WTC11 (cell line): Measurements from ENCODE around the gene HES3. TPM values are rescaled to one million over a fixed set of nuclear protein-coding genes. Genes with fewer than 3 reads are reported as not detected.
A peak's percentile ranks its signal among the peaks of the same experiment; 100 is the strongest.

ENCODE experiments used
- ATAC-seq: fragments of 200-7000 bp; cut with Tn5 transposase; 2 replicates; pipeline ENCODE4 v1.10.0; 2021; ENCODE audit warnings: mild to moderate bottlenecking, moderate library complexity
- CTCF ChIA-PET: fragments of 300-600 bp; sonication (Branson Sonifier 250); formaldehyde crosslinking; loops from one replicate; lab custom pipeline; 2021; ENCODE audit warnings: antibody characterized with exemption; lab: Charles Lee
- POLR2A ChIA-PET: fragments of 350-600 bp; sonication (Branson Sonifier 250); formaldehyde crosslinking; loops from one replicate; lab custom pipeline; 2021; ENCODE audit warnings: antibody characterized with exemption; lab: Charles Lee
- DNase-seq: peaks from one replicate; pipeline ENCODE4 v3.0.0; 2021; ENCODE audit warnings: low spot score
- H3K27ac Mint-ChIP-seq: 2 replicates; pipeline ENCODE4 v1.8.0; 2021; ENCODE audit warnings: mixed read lengths
- H3K27me3 Mint-ChIP-seq: 2 replicates; pipeline ENCODE4 v1.8.0; 2021; ENCODE audit warnings: low read depth, mild to moderate bottlenecking, moderate library complexity, mixed read lengths
- H3K36me3 Mint-ChIP-seq: 2 replicates; pipeline ENCODE4 v1.8.0; 2021; ENCODE audit warnings: mixed read lengths
- H3K4me1 Mint-ChIP-seq: 2 replicates; pipeline ENCODE4 v1.8.0; 2022; ENCODE audit warnings: mixed read lengths
- H3K4me3 Mint-ChIP-seq: 2 replicates; pipeline ENCODE4 v1.8.0; 2021; ENCODE audit warnings: mild to moderate bottlenecking, moderate library complexity, mixed read lengths
- H3K9me3 Mint-ChIP-seq: 2 replicates; pipeline ENCODE4 v1.8.0; 2021; ENCODE audit warnings: mixed read lengths
- FOXP1 ChIP-seq: sonication (generic); formaldehyde crosslinking; IDR thresholded peaks from 2 replicates; pipeline ENCODE4 v1.8.0; 2022; ENCODE audit warnings: missing genetic modification reagents, mild to moderate bottlenecking, moderate library complexity, borderline replicate concordance
- MXD4 ChIP-seq: fragments of 250-450 bp; sonication (Bioruptor Pico); IDR thresholded peaks from 2 replicates; pipeline ENCODE4 v1.8.0; 2021; ENCODE audit warnings: mild to moderate bottlenecking, moderate library complexity, borderline replicate concordance
- MYBL2 ChIP-seq: sonication (generic); formaldehyde crosslinking; IDR thresholded peaks from 2 replicates; pipeline ENCODE4 v1.8.1; 2023; ENCODE audit warnings: mild to moderate bottlenecking, moderate library complexity, missing genetic modification reagents
- NR3C1 ChIP-seq: sonication (generic); formaldehyde crosslinking; conservative IDR thresholded peaks from 2 replicates; pipeline ENCODE4 v1.8.1; 2023; ENCODE audit warnings: low read depth, mild to moderate bottlenecking, missing genetic modification reagents
- ZNF232 ChIP-seq: sonication (generic); formaldehyde crosslinking; IDR thresholded peaks from 2 replicates; pipeline ENCODE4 v1.8.0; 2022; ENCODE audit warnings: mild to moderate bottlenecking, missing genetic modification reagents
- total RNA-seq: library from RNA; stranded (reverse); gene quantifications from 3 replicates; pipeline ENCODE4 v1.2.3, GENCODE V29; 2021
- TF ChIP-seq, protein P1 (sequence below): sonication (generic); formaldehyde crosslinking; IDR thresholded peaks from 2 replicates; pipeline ENCODE4 v1.8.1; 2023; ENCODE audit warnings: mild to moderate bottlenecking, missing genetic modification reagents
- TF ChIP-seq, protein P2 (sequence below): sonication (generic); formaldehyde crosslinking; IDR thresholded peaks from 2 replicates; pipeline ENCODE4 v1.8.0; 2022; ENCODE audit warnings: mild to moderate bottlenecking, missing genetic modification reagents
- TF ChIP-seq, protein P3 (sequence below): sonication (generic); formaldehyde crosslinking; IDR thresholded peaks from 2 replicates; pipeline ENCODE4 v1.8.1; 2023; ENCODE audit warnings: mild to moderate bottlenecking, missing genetic modification reagents, borderline replicate concordance
- TF ChIP-seq, protein P4 (sequence below): sonication (generic); formaldehyde crosslinking; IDR thresholded peaks from 2 replicates; pipeline ENCODE4 v1.8.1; 2022; ENCODE audit warnings: missing genetic modification reagents, borderline replicate concordance
- TF ChIP-seq, protein P5 (sequence below): sonication (generic); formaldehyde crosslinking; conservative IDR thresholded peaks from 2 replicates; pipeline ENCODE4 v1.8.1; 2022; ENCODE audit warnings: mild to moderate bottlenecking, missing genetic modification reagents
- TF ChIP-seq, protein P6 (sequence below): fragments of 250-450 bp; sonication (Bioruptor Pico); IDR thresholded peaks from 2 replicates; pipeline ENCODE4 v1.9.0; 2021; ENCODE audit warnings: mild to moderate bottlenecking
- TF ChIP-seq, protein P7 (sequence below): sonication (generic); formaldehyde crosslinking; IDR thresholded peaks from 2 replicates; pipeline ENCODE4 v1.8.1; 2023; ENCODE audit warnings: mild to moderate bottlenecking, missing genetic modification reagents
- TF ChIP-seq, protein P8 (sequence below): sonication (generic); formaldehyde crosslinking; IDR thresholded peaks from 2 replicates; pipeline ENCODE4 v1.8.0; 2022; ENCODE audit warnings: mild to moderate bottlenecking, missing genetic modification reagents
- TF ChIP-seq, protein P9 (sequence below): sonication (generic); formaldehyde crosslinking; IDR thresholded peaks from 2 replicates; pipeline ENCODE4 v1.8.0; 2022; ENCODE audit warnings: mild to moderate bottlenecking, missing genetic modification reagents

Gene HES3
- total RNA-seq, 1 experiment from 2014 or later: 74.7 TPM

DNA sequence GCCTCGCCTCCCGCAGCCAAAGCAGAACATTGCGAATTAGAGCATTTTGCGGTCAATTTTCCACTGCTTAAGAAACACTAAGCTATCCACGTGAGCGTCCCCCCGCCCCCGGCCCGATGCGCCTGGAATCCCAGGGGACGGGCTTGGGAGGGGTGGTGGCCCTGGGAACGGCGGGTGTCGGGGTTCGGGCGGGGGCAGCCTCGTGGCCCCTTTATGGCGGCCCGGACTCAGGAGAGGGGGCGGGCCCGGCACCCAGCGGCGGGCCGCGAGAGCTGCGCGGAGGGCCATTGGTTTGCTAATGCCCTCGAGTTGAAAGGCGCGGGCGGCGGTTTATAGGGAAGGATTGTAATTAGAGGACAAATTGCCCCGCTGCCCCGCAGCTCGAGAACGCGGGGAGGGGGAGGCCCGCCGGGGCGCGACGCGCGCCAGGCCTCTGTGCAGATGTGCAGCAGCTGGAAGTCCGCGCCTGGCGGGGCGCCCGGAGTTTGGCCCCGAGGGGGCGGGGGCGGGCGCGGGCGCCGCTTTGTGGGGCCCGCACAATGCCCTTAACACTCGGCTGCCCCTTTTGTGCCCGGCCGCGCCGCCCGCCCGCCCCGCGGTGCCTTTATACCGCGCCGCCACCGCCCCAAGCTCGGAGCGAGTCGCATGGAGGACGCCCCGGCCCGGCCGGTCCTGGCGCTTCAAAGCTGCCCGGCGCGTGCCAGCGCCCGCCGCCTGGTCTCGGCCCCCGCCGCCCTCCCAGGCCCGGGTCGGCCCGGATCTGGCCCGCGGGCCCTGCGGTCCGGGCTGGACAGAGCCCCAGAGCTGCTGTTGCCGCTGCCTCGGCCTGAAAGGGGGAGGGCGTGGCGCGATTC is 1.9 kb upstream of the HES3 start:
- H3K4me1 Mint-ChIP-seq: peaks cover 55% of the 10 kb centered on the region
- H3K36me3 Mint-ChIP-seq: no peaks in the 10 kb centered on the region
- H3K9me3 Mint-ChIP-seq: no peaks in the 10 kb centered on the region
- peak overlapping the region; percentile 58 for H3K4me3 Mint-ChIP-seq
- H3K27ac Mint-ChIP-seq: peak overlapping the region; percentile 88
- ChIA-PET POLR2A (interaction anchor here (0.8 to 1.3 kb wide), 2 partner anchors 37 to 55 kb away, joined by 4 read pairs; no protein-coding TSS in a partner anchor), CTCF (interaction anchor here (0.7 to 21.4 kb wide), 12 partner anchors 10 to 266 kb away, joined by 3 to 489 read pairs (median 4); partner anchors contain the start of genes HES2 and RNF207)
- DNase-seq (peak; percentile 82), ATAC-seq (peak; percentile 1; the same call in 1 of the 2 replicates)
- H3K27me3 Mint-ChIP-seq: peaks cover 13% of the 10 kb centered on the region
- TF ChIP-seq MYBL2 (CRISPR knock-in tag): peak; percentile 69; the same call in 1 of the 2 replicates
- TF ChIP-seq, protein P1, sequence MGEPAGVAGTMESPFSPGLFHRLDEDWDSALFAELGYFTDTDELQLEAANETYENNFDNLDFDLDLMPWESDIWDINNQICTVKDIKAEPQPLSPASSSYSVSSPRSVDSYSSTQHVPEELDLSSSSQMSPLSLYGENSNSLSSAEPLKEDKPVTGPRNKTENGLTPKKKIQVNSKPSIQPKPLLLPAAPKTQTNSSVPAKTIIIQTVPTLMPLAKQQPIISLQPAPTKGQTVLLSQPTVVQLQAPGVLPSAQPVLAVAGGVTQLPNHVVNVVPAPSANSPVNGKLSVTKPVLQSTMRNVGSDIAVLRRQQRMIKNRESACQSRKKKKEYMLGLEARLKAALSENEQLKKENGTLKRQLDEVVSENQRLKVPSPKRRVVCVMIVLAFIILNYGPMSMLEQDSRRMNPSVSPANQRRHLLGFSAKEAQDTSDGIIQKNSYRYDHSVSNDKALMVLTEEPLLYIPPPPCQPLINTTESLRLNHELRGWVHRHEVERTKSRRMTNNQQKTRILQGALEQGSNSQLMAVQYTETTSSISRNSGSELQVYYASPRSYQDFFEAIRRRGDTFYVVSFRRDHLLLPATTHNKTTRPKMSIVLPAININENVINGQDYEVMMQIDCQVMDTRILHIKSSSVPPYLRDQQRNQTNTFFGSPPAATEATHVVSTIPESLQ (CRISPR knock-in tag): no peak
- no peak for TF ChIP-seq ZNF232 (CRISPR knock-in tag)
- TF ChIP-seq MXD4: no peak
- no peak for TF ChIP-seq NR3C1 (CRISPR knock-in tag)
- TF ChIP-seq, protein P2, sequence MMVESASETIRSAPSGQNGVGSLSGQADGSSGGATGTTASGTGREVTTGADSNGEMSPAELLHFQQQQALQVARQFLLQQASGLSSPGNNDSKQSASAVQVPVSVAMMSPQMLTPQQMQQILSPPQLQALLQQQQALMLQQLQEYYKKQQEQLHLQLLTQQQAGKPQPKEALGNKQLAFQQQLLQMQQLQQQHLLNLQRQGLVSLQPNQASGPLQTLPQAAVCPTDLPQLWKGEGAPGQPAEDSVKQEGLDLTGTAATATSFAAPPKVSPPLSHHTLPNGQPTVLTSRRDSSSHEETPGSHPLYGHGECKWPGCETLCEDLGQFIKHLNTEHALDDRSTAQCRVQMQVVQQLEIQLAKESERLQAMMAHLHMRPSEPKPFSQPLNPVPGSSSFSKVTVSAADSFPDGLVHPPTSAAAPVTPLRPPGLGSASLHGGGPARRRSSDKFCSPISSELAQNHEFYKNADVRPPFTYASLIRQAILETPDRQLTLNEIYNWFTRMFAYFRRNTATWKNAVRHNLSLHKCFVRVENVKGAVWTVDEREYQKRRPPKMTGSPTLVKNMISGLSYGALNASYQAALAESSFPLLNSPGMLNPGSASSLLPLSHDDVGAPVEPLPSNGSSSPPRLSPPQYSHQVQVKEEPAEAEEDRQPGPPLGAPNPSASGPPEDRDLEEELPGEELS: 0 out of 2 replicates have a peak, but pooled peaks have one; percentile 19
- TF ChIP-seq, protein P3, sequence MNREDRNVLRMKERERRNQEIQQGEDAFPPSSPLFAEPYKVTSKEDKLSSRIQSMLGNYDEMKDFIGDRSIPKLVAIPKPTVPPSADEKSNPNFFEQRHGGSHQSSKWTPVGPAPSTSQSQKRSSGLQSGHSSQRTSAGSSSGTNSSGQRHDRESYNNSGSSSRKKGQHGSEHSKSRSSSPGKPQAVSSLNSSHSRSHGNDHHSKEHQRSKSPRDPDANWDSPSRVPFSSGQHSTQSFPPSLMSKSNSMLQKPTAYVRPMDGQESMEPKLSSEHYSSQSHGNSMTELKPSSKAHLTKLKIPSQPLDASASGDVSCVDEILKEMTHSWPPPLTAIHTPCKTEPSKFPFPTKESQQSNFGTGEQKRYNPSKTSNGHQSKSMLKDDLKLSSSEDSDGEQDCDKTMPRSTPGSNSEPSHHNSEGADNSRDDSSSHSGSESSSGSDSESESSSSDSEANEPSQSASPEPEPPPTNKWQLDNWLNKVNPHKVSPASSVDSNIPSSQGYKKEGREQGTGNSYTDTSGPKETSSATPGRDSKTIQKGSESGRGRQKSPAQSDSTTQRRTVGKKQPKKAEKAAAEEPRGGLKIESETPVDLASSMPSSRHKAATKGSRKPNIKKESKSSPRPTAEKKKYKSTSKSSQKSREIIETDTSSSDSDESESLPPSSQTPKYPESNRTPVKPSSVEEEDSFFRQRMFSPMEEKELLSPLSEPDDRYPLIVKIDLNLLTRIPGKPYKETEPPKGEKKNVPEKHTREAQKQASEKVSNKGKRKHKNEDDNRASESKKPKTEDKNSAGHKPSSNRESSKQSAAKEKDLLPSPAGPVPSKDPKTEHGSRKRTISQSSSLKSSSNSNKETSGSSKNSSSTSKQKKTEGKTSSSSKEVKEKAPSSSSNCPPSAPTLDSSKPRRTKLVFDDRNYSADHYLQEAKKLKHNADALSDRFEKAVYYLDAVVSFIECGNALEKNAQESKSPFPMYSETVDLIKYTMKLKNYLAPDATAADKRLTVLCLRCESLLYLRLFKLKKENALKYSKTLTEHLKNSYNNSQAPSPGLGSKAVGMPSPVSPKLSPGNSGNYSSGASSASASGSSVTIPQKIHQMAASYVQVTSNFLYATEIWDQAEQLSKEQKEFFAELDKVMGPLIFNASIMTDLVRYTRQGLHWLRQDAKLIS (CRISPR knock-in tag): no peak
- TF ChIP-seq, protein P4, sequence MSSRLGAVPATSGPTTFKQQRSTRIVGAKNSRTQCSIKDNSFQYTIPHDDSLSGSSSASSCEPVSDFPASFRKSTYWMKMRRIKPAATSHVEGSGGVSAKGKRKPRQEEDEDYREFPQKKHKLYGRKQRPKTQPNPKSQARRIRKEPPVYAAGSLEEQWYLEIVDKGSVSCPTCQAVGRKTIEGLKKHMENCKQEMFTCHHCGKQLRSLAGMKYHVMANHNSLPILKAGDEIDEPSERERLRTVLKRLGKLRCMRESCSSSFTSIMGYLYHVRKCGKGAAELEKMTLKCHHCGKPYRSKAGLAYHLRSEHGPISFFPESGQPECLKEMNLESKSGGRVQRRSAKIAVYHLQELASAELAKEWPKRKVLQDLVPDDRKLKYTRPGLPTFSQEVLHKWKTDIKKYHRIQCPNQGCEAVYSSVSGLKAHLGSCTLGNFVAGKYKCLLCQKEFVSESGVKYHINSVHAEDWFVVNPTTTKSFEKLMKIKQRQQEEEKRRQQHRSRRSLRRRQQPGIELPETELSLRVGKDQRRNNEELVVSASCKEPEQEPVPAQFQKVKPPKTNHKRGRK: no peak
- TF ChIP-seq, protein P5, sequence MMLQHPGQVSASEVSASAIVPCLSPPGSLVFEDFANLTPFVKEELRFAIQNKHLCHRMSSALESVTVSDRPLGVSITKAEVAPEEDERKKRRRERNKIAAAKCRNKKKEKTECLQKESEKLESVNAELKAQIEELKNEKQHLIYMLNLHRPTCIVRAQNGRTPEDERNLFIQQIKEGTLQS (CRISPR knock-in tag): no peak
- TF ChIP-seq, protein P6, sequence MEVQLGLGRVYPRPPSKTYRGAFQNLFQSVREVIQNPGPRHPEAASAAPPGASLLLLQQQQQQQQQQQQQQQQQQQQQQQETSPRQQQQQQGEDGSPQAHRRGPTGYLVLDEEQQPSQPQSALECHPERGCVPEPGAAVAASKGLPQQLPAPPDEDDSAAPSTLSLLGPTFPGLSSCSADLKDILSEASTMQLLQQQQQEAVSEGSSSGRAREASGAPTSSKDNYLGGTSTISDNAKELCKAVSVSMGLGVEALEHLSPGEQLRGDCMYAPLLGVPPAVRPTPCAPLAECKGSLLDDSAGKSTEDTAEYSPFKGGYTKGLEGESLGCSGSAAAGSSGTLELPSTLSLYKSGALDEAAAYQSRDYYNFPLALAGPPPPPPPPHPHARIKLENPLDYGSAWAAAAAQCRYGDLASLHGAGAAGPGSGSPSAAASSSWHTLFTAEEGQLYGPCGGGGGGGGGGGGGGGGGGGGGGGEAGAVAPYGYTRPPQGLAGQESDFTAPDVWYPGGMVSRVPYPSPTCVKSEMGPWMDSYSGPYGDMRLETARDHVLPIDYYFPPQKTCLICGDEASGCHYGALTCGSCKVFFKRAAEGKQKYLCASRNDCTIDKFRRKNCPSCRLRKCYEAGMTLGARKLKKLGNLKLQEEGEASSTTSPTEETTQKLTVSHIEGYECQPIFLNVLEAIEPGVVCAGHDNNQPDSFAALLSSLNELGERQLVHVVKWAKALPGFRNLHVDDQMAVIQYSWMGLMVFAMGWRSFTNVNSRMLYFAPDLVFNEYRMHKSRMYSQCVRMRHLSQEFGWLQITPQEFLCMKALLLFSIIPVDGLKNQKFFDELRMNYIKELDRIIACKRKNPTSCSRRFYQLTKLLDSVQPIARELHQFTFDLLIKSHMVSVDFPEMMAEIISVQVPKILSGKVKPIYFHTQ: no peak
- TF ChIP-seq, protein P7, sequence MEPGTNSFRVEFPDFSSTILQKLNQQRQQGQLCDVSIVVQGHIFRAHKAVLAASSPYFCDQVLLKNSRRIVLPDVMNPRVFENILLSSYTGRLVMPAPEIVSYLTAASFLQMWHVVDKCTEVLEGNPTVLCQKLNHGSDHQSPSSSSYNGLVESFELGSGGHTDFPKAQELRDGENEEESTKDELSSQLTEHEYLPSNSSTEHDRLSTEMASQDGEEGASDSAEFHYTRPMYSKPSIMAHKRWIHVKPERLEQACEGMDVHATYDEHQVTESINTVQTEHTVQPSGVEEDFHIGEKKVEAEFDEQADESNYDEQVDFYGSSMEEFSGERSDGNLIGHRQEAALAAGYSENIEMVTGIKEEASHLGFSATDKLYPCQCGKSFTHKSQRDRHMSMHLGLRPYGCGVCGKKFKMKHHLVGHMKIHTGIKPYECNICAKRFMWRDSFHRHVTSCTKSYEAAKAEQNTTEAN (CRISPR knock-in tag): no peak
- TF ChIP-seq, protein P8, sequence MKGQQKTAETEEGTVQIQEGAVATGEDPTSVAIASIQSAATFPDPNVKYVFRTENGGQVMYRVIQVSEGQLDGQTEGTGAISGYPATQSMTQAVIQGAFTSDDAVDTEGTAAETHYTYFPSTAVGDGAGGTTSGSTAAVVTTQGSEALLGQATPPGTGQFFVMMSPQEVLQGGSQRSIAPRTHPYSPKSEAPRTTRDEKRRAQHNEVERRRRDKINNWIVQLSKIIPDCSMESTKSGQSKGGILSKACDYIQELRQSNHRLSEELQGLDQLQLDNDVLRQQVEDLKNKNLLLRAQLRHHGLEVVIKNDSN (CRISPR knock-in tag): peak; percentile 29; the same call in 1 of the 2 replicates
- TF ChIP-seq FOXP1: no peak
- TF ChIP-seq, protein P9, sequence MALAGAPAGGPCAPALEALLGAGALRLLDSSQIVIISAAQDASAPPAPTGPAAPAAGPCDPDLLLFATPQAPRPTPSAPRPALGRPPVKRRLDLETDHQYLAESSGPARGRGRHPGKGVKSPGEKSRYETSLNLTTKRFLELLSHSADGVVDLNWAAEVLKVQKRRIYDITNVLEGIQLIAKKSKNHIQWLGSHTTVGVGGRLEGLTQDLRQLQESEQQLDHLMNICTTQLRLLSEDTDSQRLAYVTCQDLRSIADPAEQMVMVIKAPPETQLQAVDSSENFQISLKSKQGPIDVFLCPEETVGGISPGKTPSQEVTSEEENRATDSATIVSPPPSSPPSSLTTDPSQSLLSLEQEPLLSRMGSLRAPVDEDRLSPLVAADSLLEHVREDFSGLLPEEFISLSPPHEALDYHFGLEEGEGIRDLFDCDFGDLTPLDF (CRISPR knock-in tag): no peak
